ENCODE measurements around the gene MEIOB.
A peak's percentile ranks its signal among the peaks of the same experiment; 100 is the strongest.
"Not testable (repeated sequence)": the region's sequence is repeated elsewhere in the genome, so short reads cannot be mapped to it uniquely, and the experiment has no call there.

The MEIOB gene

GRCh38 chr16:1815461-1815860 lies 56.5 kb downstream of the MEIOB start:
- no peak for DNase-seq (ENCODE audit: low read depth in 2 of 2)

GRCh38 chr16:1812732-1813163 lies 59.2 kb downstream of the MEIOB start:
- peak; percentile 33 for DNase-seq (ENCODE audit: low read depth in 2 of 2)

- no peak for DNase-seq (ENCODE audit: low read depth in 2 of 2)
These were observed 61.4 kb downstream of the MEIOB start for GRCh38 chr16:1810536-1810935.

- DNase-seq (ENCODE audit: low read depth in 2 of 2) = no peak
These were observed 61.9 kb downstream of the MEIOB start for GRCh38 chr16:1810106-1810505.

- DNase-seq (ENCODE audit: low read depth in 2 of 2) = no peak
These were observed 62.6 kb downstream of the MEIOB start for GRCh38 chr16:1809281-1809801.

GRCh38 chr16:1808691-1809090 lies 63.3 kb downstream of the MEIOB start:
- no peak for DNase-seq (ENCODE audit: low read depth in 2 of 2)

- DNase-seq (ENCODE audit: low read depth in 2 of 2) = no peak
These were observed 64.3 kb downstream of the MEIOB start for GRCh38 chr16:1807626-1808025.

- DNase-seq (ENCODE audit: low read depth in 2 of 2) = no peak
These were observed 71.3 kb downstream of the MEIOB start for GRCh38 chr16:1800701-1801100.

GRCh38 chr16:1799263-1799662 lies 72.7 kb downstream of the MEIOB start:
- DNase-seq (ENCODE audit: low read depth in 2 of 2) = not testable (repeated sequence)

- no peak for DNase-seq (ENCODE audit: low read depth in 2 of 2)
These were observed 76.9 kb downstream of the MEIOB start for GRCh38 chr16:1794908-1795666.

GRCh38 chr16:1794221-1794871 lies 77.6 kb downstream of the MEIOB start:
- no peak for DNase-seq (ENCODE audit: low read depth in 2 of 2)

- DNase-seq (ENCODE audit: low read depth in 2 of 2) = no peak
These were observed 78.3 kb downstream of the MEIOB start, which contains the start of gene IGFALS for GRCh38 chr16:1793578-1794220. Gene IGFALS, minus strand, starts transcription at chr16:1793705. Its CDS starts 53 bp downstream, at chr16:1793652.

- DNase-seq (ENCODE audit: low read depth in 2 of 2) = no peak
These were observed 79.0 kb downstream of the MEIOB start for GRCh38 chr16:1792836-1793577.

- no peak for DNase-seq (ENCODE audit: low read depth in 2 of 2)
These were observed 79.8 kb downstream of the MEIOB start for GRCh38 chr16:1791943-1792812.

- no peak for DNase-seq (ENCODE audit: low read depth in 2 of 2)
These were observed 80.6 kb downstream of the MEIOB start for GRCh38 chr16:1791256-1791942.

GRCh38 chr16:1790611-1791255 lies 81.2 kb downstream of the MEIOB start:
- no peak for DNase-seq (ENCODE audit: low read depth in 2 of 2)

- DNase-seq (ENCODE audit: low read depth in 2 of 2) = no peak
These were observed 81.7 kb downstream of the MEIOB start for GRCh38 chr16:1790261-1790610.

- no peak for DNase-seq (ENCODE audit: low read depth in 2 of 2)
These were observed 82.3 kb downstream of the MEIOB start for GRCh38 chr16:1789643-1790045.

- DNase-seq (ENCODE audit: low read depth in 2 of 2) = no peak
These were observed 83.3 kb downstream of the MEIOB start for GRCh38 chr16:1788708-1789100.
